Stimulated activated CD4-positive, alpha-beta T cell treated with anti-CD3 and anti-CD28 coated beads, TNF-alpha, amount 100 ng/mL, for 1 hour (primary cell): ENCODE measurements around the gene MAPK8IP3.

ENCODE experiments used
- DNase-seq, 3 donors: peaks; one replicate each; pipeline ENCODE4 v3.0.0-alpha.2; 2020; ENCODE audit warnings: low read depth in 3 of 3, low spot score in 1 of 3

MAPK8IP3 gene

GRCh38 chr16:1772362-1772907, 66.4 kb downstream of the MAPK8IP3 start, which contains the start of gene EME2:
Gene EME2 (plus strand): TSS chr16:1772810. CDS start chr16:1773228, 418 bp downstream.
- DNase-seq, result peak in 1 of 3 donors; percentile 38

GRCh38 chr16:1772908-1773702, 67.1 kb downstream of the MAPK8IP3 start, which contains the start of gene MRPS34:
Gene MRPS34 (minus strand): TSS chr16:1773134. CDS start chr16:1773119, 15 bp downstream.
- peak; percentile 37 to 71 (median 53) for DNase-seq

- no peak for DNase-seq
Measured at GRCh38 chr16:1773703-1774447, 67.9 kb downstream of the MAPK8IP3 start.

- no peak for DNase-seq
Measured at GRCh38 chr16:1774448-1774780, 68.4 kb downstream of the MAPK8IP3 start.

- DNase-seq, result no peak
Measured at GRCh38 chr16:1775006-1775845, 69.2 kb downstream of the MAPK8IP3 start.

- DNase-seq, result no peak
Measured at GRCh38 chr16:1775846-1776671, 70.1 kb downstream of the MAPK8IP3 start.

GRCh38 chr16:1776672-1776955, 70.6 kb downstream of the MAPK8IP3 start:
- no peak for DNase-seq

GRCh38 chr16:1776991-1777374, 71.0 kb downstream of the MAPK8IP3 start:
- DNase-seq, result no peak

- no peak for DNase-seq
Measured at GRCh38 chr16:1777375-1778199, 71.6 kb downstream of the MAPK8IP3 start.

GRCh38 chr16:1778200-1779179, 72.5 kb downstream of the MAPK8IP3 start:
- DNase-seq, result no peak

- DNase-seq, result no peak
Measured at GRCh38 chr16:1779234-1779701, 73.3 kb downstream of the MAPK8IP3 start.

GRCh38 chr16:1779741-1780676, 74.0 kb downstream of the MAPK8IP3 start:
- DNase-seq, result no peak

GRCh38 chr16:1780677-1781072, 74.7 kb downstream of the MAPK8IP3 start:
- no peak for DNase-seq

GRCh38 chr16:1781254-1781653, 75.3 kb downstream of the MAPK8IP3 start:
- DNase-seq, result no peak

- no peak for DNase-seq
Measured at GRCh38 chr16:1781758-1782407, 75.9 kb downstream of the MAPK8IP3 start.

GRCh38 chr16:1782408-1783264, 76.6 kb downstream of the MAPK8IP3 start, which contains the start of the genes NUBP2 and SPSB3:
Gene NUBP2 (plus strand): TSS chr16:1782960. CDS start chr16:1783021, 61 bp downstream.
Gene SPSB3 (minus strand): TSS chr16:1782571. CDS start chr16:1781483, 1,088 bp downstream.
- DNase-seq, result peak; percentile 88 to 97 (median 96)
